Measurements from ENCODE around the gene NUP98.

Gene NUP98

GRCh38 chr11:3796346-3796745 lies 1.0 kb downstream of the NUP98 start:
- TF ChIP-seq CTCF (conservative IDR thresholded peaks at IDR 0.05), result no peak
- peak overlapping the region; percentile 83; the same call in 1 of the 2 replicates for H3K27ac ChIP-seq

GRCh38 chr11:3796002-3796311 lies 1.4 kb downstream of the NUP98 start:
- H3K27ac ChIP-seq, result peak overlapping the region; percentile 83; the same call in 1 of the 2 replicates
- no peak for TF ChIP-seq CTCF (conservative IDR thresholded peaks at IDR 0.05)

- H3K27ac ChIP-seq, result peak overlapping the region; percentile 83; the same call in 1 of the 2 replicates
- no peak for TF ChIP-seq CTCF (conservative IDR thresholded peaks at IDR 0.05)
These were observed 2.0 kb downstream of the NUP98 start for GRCh38 chr11:3795131-3796001.

- H3K27ac ChIP-seq, result 0 out of 2 replicates have a peak overlapping the region, but pooled peaks have one; percentile 25
These were observed 3.0 kb downstream of the NUP98 start for GRCh38 chr11:3794387-3794786.

GRCh38 chr11:3786781-3787428 lies 10.4 kb downstream of the NUP98 start:
- no peak overlapping the region for H3K27ac ChIP-seq
- TF ChIP-seq CTCF (conservative IDR thresholded peaks at IDR 0.05), result no peak

- TF ChIP-seq CTCF (conservative IDR thresholded peaks at IDR 0.05), result no peak
- H3K27ac ChIP-seq, result no peak overlapping the region
These were observed 13.7 kb downstream of the NUP98 start for GRCh38 chr11:3783611-3784010.

GRCh38 chr11:3782963-3783362 lies 14.4 kb downstream of the NUP98 start:
- TF ChIP-seq CTCF (conservative IDR thresholded peaks at IDR 0.05), result no peak
- H3K27ac ChIP-seq, result no peak overlapping the region

- no peak overlapping the region for H3K27ac ChIP-seq
These were observed 15.9 kb downstream of the NUP98 start for GRCh38 chr11:3781423-3781822.

More at GRCh38 chr11:3781423-3781822, 15.9 kb downstream of the NUP98 start:
- TF ChIP-seq CTCF (conservative IDR thresholded peaks at IDR 0.05), result no peak
